NCI-H187 treated with DMSO at 0.1 percent for 48 hours (cell line): Measurements from ENCODE around the gene CRIP2.

Source experiments
- DNase-seq: peaks from one replicate; lab custom pipeline; 2025; lab: John Stamatoyannopoulos, UW

The CRIP2 gene

GRCh38 chr14:105476831-105477659 lies 2.4 kb downstream of the CRIP2 start:
- DNase-seq: no peak

GRCh38 chr14:105477660-105478397 lies 3.2 kb downstream of the CRIP2 start:
- DNase-seq: no peak

- no peak for DNase-seq
Measured at GRCh38 chr14:105478398-105479251, 4.0 kb downstream of the CRIP2 start.

GRCh38 chr14:105479431-105480158 lies 5.0 kb downstream of the CRIP2 start:
- no peak for DNase-seq

- DNase-seq: no peak
Measured at GRCh38 chr14:105480199-105480746, 5.7 kb downstream of the CRIP2 start.

- DNase-seq: peak; percentile 57
Measured at GRCh38 chr14:105480807-105481801, 6.5 kb downstream of the CRIP2 start.

- DNase-seq: peak; percentile 20
Measured at GRCh38 chr14:105481886-105482457, 7.4 kb downstream of the CRIP2 start.

- no peak for DNase-seq
Measured at GRCh38 chr14:105482486-105483110, 8.0 kb downstream of the CRIP2 start.

GRCh38 chr14:105483300-105484068 lies 8.9 kb downstream of the CRIP2 start:
- no peak for DNase-seq

- no peak for DNase-seq
Measured at GRCh38 chr14:105484069-105484996, 9.7 kb downstream of the CRIP2 start.

- no peak for DNase-seq
Measured at GRCh38 chr14:105484997-105485393, 10.4 kb downstream of the CRIP2 start.

GRCh38 chr14:105485739-105486162 lies 11.1 kb downstream of the CRIP2 start:
- no peak for DNase-seq

- DNase-seq: no peak
Measured at GRCh38 chr14:105486163-105486973, 11.7 kb downstream of the CRIP2 start, which contains the start of gene CRIP1. Gene CRIP1, plus strand, starts transcription at chr14:105486886. Its CDS starts 374 bp downstream, at chr14:105487260.

GRCh38 chr14:105486974-105487448 lies 12.4 kb downstream of the CRIP2 start:
- no peak for DNase-seq

- DNase-seq: no peak
Measured at GRCh38 chr14:105487449-105487985, 12.9 kb downstream of the CRIP2 start.
